Parathyroid adenoma (tissue), 2 donors: ENCODE results near the gene OR52B6.

Source experiments
- H2AFZ ChIP-seq: fragments of 300-600 bp; sonication (generic); one replicate; pipeline ENCODE4 v1.7.0; 2017; ENCODE audit warnings: antibody characterized with exemption, mild to moderate bottlenecking
- H3K27ac ChIP-seq: fragments of 300-600 bp; sonication (generic); one replicate; pipeline ENCODE4 v1.7.0; 2017
- H3K27me3 ChIP-seq: fragments of 300-600 bp; sonication (generic); one replicate; pipeline ENCODE4 v1.7.0; 2017; ENCODE audit warnings: low read length; ENCODE audit not compliant: control insufficient read depth, insufficient read depth
- H3K36me3 ChIP-seq: fragments of 300-600 bp; sonication (generic); one replicate; pipeline ENCODE4 v1.7.0; 2017; ENCODE audit warnings: low read length; ENCODE audit not compliant: control insufficient read depth, insufficient read depth
- H3K4me1 ChIP-seq: fragments of 300-600 bp; sonication (generic); one replicate; pipeline ENCODE4 v1.7.0; 2017; ENCODE audit warnings: control low read depth
- H3K4me2 ChIP-seq: fragments of 300-600 bp; sonication (generic); one replicate; pipeline ENCODE4 v1.7.0; 2017; ENCODE audit warnings: low read length
- H3K4me3 ChIP-seq: fragments of 300-600 bp; sonication (generic); one replicate; pipeline ENCODE4 v1.7.0; 2017; ENCODE audit warnings: low read depth, low read length
- H3K79me2 ChIP-seq: fragments of 300-600 bp; sonication (generic); one replicate; pipeline ENCODE4 v1.7.0; 2017; ENCODE audit warnings: control low read depth
- H3K9ac ChIP-seq: fragments of 300-600 bp; sonication (generic); one replicate; pipeline ENCODE4 v1.7.0; 2017; ENCODE audit warnings: mild to moderate bottlenecking
- H3K9me3 ChIP-seq: fragments of 300-600 bp; sonication (generic); one replicate; pipeline ENCODE4 v1.7.0; 2017; ENCODE audit warnings: low read length; ENCODE audit not compliant: control insufficient read depth
- TF ChIP-seq, protein P1 (sequence below): fragments of 300-600 bp; sonication (generic); IDR thresholded peaks from one replicate; pipeline ENCODE4 v1.7.0; 2017; ENCODE audit warnings: antibody characterized with exemption, mild to moderate bottlenecking
- donor health status: primary hyperparathyroidism.

Gene OR52B6

DNA sequence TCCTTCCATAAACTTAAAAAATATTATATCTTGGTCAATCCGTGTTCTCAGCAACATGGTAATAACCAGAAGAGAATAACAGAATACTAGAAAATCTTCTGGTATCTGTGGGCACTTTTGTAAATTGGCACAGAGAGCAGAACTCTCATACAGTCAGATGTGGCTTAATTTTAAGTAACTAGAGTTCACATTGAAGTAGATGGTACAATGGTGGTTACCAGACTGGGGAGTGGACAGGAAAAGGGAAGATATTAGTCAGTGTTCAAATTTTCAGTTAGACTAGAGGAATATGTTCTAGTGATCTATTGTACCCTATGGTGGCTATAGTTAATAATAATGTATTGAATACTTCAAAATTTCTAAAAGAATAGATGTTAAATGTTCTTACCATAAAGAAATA lies 39.2 kb upstream of the OR52B6 start:
- no peak overlapping the region for H2AFZ ChIP-seq
- H3K4me2 ChIP-seq = no peak overlapping the region
- H3K79me2 ChIP-seq = no peaks in the 10 kb centered on the region
- no peaks in the 10 kb centered on the region for H3K4me1 ChIP-seq
- H3K27ac ChIP-seq = no peak overlapping the region
- H3K9ac ChIP-seq = no peak overlapping the region
- TF ChIP-seq, protein P1, sequence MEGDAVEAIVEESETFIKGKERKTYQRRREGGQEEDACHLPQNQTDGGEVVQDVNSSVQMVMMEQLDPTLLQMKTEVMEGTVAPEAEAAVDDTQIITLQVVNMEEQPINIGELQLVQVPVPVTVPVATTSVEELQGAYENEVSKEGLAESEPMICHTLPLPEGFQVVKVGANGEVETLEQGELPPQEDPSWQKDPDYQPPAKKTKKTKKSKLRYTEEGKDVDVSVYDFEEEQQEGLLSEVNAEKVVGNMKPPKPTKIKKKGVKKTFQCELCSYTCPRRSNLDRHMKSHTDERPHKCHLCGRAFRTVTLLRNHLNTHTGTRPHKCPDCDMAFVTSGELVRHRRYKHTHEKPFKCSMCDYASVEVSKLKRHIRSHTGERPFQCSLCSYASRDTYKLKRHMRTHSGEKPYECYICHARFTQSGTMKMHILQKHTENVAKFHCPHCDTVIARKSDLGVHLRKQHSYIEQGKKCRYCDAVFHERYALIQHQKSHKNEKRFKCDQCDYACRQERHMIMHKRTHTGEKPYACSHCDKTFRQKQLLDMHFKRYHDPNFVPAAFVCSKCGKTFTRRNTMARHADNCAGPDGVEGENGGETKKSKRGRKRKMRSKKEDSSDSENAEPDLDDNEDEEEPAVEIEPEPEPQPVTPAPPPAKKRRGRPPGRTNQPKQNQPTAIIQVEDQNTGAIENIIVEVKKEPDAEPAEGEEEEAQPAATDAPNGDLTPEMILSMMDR = no peak
- no peaks in the 10 kb centered on the region for H3K9me3 ChIP-seq
- H3K27me3 ChIP-seq = no peaks in the 10 kb centered on the region
- no peaks in the 10 kb centered on the region for H3K36me3 ChIP-seq
- H3K4me3 ChIP-seq = no peak overlapping the region

DNA sequence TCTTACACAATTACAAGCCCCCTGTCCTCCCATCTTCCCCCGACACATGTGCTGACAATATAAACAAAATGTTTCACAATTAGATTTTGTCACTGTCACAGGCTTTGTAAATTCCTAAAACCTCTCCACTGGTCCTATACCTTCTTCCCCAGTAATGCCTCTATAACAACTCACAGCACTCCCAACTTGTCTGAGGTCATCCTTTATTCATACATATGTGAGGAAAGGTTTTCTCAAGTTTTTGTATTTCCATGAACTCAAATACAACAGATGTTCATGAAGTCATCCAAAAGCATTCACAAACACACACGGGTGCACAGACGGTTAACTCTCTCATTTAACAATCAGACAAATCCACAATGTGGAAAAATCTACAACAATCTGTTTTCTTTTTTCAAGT lies 34.2 kb upstream of the OR52B6 start:
- no peak overlapping the region for H3K4me3 ChIP-seq
- H3K27me3 ChIP-seq = no peaks in the 10 kb centered on the region
- H2AFZ ChIP-seq = no peak overlapping the region
- H3K9ac ChIP-seq = no peak overlapping the region
- TF ChIP-seq, protein P1 = no peak
- no peaks in the 10 kb centered on the region for H3K4me1 ChIP-seq
- no peak overlapping the region for H3K4me2 ChIP-seq
- H3K27ac ChIP-seq = no peak overlapping the region
- no peaks in the 10 kb centered on the region for H3K9me3 ChIP-seq
- no peaks in the 10 kb centered on the region for H3K79me2 ChIP-seq
- no peaks in the 10 kb centered on the region for H3K36me3 ChIP-seq

DNA sequence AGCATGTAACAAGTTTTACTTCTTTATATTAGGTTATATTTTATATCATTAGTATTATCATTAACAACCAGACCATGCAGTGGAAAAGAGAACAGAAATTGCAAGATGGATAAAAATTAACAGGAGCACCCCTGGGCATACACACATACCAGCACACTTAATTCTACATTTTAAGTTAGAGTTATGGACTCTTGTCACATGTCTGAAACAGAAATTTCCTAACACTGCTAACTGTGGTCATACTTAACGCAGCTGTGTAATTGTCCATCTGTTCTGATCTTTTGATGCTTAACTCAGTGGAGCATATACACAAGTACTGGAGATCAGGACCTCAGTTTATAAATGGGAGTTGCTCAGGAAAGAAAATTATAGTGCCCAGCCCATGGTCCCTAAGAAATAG lies 32.7 kb upstream of the OR52B6 start:
- Histone ChIP-seq H3K27ac (no peak overlapping the region), H3K4me3 (no peak overlapping the region), H3K9ac (no peak overlapping the region), H3K27me3 (no peaks in the 10 kb centered on the region), H2AFZ (no peak overlapping the region), H3K36me3 (no peaks in the 10 kb centered on the region), H3K9me3 (no peaks in the 10 kb centered on the region), H3K4me2 (no peak overlapping the region), H3K4me1 (no peaks in the 10 kb centered on the region), H3K79me2 (no peaks in the 10 kb centered on the region)
- TF ChIP-seq, protein P1 = no peak

- no peak within 1 kb of the TSS for H3K27ac ChIP-seq
- H3K27me3 ChIP-seq = no peaks in the 10 kb centered on the region
- H2AFZ ChIP-seq = no peak within 1 kb of the TSS
- H3K4me1 ChIP-seq = no peaks in the 10 kb centered on the region
- no peaks in the 10 kb centered on the region for H3K9me3 ChIP-seq
- no peaks in the 10 kb centered on the region for H3K79me2 ChIP-seq
- TF ChIP-seq, protein P1 = no peak
- no peak within 1 kb of the TSS for H3K4me3 ChIP-seq
- no peak within 1 kb of the TSS for H3K4me2 ChIP-seq
- no peaks in the 10 kb centered on the region for H3K36me3 ChIP-seq
- no peak within 1 kb of the TSS for H3K9ac ChIP-seq
Observed at GRCh38 chr11:5548440-5548839, 32.2 kb upstream of the OR52B6 start, which contains the start of gene OR52H1. TSS of gene OR52H1 (minus strand) at chr11:5548540. CDS start at chr11:5545505, 3,035 bp downstream.

- H3K36me3 ChIP-seq = no peaks in the 10 kb centered on the region
- no peaks in the 10 kb centered on the region for H3K79me2 ChIP-seq
- no peak overlapping the region for H3K4me3 ChIP-seq
- no peak overlapping the region for H2AFZ ChIP-seq
- H3K4me1 ChIP-seq = no peaks in the 10 kb centered on the region
- no peak overlapping the region for H3K9ac ChIP-seq
- H3K27ac ChIP-seq = no peak overlapping the region
- TF ChIP-seq, protein P1 = no peak
- H3K9me3 ChIP-seq = no peaks in the 10 kb centered on the region
- H3K27me3 ChIP-seq = no peaks in the 10 kb centered on the region
- no peak overlapping the region for H3K4me2 ChIP-seq
Observed at GRCh38 chr11:5550440-5551095, 30.1 kb upstream of the OR52B6 start.
